SKM-1 (cell line): ENCODE results near the gene CNIH3.

Experiments
- DNase-seq: peaks from one replicate; lab custom pipeline; 2025; ENCODE audit not compliant: unreplicated experiment; lab: John Stamatoyannopoulos, UW

Gene CNIH3

DNA sequence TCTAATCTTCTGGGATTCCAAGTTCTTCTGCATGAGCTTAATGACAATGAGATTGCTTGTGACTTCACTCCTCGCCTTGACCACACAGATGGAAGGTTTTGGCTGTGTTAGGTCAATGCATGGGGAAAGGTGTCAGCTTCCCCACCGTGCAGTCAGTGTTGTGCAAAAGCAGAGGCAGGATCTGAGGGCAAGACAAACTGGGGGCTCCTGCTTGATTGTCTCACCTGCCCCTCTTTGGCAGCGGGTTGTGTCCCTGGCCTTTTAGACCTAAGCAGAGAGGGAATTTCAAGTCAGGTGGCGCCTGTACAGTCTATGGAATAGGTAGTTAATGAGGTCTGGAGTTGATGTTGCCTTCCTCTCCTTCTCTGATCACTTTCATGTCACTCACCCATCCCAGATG is 150.1 kb downstream of the CNIH3 start:
- DNase-seq: no peak

DNA sequence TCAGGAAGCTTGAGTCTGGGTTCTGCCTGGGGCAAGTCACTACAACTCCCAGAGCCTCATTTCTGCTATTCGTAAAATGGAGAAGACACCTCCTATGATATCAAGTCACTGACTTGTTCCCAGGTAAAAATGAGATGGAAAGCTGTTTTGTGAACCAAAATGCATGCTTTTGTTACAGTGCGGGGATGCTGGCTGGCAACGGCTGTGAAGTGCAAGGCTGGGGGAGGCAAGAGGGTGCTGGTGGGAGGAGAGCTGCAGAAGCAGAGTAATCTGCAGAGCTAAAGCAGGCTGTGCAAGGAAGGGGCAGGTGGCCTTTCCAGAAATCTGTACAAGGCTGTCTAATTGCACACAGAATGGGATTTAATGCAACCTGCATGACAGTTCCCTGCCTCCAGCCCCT is 150.9 kb downstream of the CNIH3 start:
- no peak for DNase-seq

DNA sequence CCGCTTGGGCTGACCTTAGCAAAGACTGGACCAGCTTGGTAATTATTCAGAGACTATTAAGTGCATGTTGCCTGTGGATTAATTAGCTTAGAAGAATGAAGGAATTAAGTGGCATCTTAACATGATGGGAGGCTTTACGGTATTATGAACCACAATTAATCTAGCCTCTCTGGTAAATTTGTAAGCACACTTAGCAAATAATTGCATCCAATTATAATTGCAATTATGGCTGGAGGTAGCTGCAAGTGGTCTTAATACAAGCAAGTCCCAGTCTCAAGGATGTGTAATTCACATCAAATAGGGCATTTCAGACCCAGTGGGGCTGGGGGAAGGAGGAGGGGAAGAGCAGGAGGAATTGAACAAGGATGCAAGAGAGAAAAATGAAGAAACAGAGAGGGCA is 151.6 kb downstream of the CNIH3 start:
- DNase-seq: no peak

DNA sequence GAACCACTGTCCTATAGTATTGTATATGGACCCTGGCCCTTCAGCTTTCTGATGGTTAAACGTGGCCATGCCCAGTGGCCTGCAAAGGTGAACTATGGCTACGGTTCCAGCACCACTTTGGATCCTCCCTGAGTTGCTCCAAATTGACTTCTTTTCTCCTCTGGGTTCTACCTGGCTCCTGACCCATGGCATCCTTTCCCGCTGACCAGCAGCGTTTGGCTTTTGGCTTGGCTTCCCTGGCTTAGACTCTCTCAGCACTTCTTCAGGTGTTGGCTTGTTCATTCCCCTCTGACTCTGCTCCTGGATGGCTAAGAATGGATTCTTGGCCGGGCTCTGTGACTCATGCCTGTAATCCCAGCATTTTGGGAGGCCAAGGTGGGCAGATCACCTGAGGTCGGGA is 152.9 kb downstream of the CNIH3 start:
- no peak for DNase-seq

DNA sequence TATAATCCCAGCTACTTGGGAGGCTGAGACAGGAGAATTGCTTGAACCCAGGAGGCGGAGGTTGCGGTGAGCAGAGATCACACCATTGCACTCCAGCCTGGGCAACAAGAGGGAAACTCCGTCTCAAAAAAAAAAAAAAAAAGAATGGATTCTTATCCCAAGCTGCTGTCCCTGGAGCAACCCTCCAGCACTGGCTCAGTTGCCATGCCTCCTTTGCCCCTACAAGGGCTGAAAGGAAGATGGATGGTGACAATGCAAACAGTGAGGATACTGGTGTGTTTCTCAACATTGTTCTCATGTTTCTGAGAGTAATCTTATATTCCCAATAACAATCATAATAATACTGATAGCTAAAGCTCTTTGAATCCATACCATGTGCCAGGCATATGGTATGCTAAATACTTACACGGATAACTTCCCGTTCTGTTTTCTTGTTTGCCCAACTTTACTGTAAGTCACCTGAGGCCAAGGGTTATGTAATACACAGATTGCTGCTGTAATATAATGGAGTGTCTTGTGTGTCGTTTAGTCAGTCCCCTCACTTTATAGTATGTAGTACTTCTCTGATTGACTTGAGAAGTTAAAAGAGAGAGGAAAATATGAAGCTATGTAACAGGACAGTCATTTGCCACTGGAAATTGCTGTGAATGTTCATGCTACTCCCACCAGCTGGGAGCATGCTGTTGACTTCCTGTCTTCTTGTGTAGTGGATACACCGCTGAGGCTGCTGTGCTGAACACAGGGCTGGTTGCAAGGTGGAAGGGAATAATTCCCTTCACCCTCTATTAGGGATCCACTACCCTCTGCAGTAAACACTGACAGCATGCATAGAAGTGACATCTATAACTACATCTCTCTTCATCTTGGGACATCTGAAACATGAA is 153.6 kb downstream of the CNIH3 start:
- no peak for DNase-seq

DNA sequence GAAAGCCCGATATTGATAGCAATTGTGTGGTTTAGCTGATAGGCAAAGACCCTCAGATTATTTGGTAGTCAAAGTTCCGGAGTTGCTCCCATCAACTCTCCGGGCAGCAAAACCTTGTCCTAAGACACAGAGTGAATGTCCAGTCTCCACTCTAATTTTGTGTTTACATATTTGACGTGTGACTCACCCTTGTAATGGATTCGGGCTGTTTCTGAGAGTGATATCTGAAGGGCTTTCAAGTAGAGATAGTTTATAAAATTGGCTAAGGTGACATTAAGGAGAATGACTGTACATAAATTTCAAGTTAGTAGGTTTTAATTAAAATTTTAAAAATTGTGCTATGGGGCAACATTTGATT is 154.2 kb downstream of the CNIH3 start:
- DNase-seq: no peak

DNA sequence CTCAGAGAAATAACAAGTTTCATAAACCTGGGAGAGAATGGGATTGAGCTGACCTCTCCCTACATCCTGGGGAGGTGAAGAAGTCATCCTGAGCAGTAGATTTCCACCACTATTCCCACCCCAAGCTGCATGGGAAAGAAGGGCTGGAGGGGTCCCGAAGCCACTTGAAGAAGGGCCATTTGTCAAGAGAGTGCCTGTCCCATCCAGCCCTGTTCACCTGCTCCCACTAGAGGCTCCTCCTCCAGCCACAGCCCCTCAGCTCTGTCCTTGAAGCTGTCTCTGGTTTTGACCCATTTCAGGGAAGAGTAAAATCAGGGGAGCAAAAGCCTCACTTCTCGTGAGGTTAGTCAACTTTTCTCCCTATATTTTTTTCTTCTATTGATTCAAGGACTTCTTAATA is 157.5 kb downstream of the CNIH3 start:
- no peak for DNase-seq

DNA sequence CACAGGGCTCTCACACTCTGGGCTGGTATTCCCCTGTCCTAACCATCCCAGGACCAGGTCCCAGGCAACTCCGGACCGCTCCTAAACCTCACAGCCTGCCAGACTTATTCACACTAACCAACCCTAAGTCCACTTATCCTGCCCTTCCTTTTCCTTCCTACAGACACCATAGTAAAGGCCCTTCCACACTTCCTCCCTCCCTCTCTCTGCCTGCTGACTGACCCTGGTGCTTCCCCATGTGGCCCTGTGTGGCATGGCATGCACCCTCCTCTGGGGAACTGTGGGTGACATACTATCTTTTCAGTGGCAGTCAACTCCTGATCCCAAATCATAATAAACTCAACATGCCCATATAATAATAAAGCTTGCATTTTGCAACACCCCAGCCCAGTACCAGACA is 158.3 kb downstream of the CNIH3 start:
- peak; percentile 13 for DNase-seq

DNA sequence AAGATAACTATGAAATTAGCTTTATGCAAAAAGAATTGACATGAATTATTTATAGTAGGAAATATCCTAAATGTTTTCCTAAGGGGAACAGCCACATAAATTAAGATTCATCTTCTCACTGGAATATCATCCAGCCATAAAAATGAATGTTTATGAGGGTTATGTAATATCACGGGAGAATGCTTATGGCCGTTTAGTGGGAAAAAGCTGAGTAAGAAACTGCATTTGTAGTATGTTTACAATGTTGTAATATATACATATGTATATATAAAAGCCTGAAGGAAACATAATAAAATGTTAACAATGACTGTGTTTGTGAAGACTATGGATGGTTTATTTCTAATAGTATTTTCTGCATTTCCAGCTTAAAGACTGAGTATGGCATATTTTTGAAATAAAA is 161.1 kb downstream of the CNIH3 start:
- no peak for DNase-seq

DNA sequence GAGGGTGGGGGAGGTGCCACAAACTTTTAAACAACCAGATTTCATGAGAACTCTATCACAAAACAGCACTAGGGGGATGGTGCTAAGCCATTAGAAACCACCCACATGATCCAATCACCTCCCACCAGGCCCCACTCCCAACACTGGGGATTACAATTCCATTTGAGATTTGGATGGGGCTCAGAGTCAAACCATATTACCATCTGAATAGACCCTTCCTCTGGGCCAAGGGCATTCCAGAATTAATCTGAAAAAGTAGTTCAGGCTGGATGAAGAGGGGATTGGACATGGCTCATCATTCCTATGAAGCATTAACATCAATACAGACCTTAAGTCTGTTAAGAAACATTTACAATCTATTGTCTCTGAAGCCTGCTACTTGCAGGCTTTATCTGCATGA is 163.4 kb downstream of the CNIH3 start:
- DNase-seq: no peak

DNA sequence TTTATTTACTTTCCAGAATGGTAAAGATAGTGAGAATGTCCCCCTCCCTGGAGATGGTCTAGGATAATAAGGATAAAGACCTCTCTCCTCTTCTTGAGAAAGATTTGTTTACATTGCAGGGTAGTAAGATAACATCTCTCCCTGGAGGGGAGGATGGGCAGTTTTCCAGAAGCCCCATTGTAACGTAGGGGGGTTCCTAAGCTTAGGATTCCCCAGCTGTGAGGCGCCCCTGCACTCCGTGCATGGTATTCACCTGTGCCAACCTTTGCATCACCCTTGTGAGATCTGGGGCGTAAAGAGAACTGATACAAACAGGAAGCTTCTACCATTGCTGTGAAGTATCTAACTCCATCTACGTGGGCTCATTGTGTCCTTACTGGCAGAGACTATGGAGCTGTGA is 164.6 kb downstream of the CNIH3 start:
- DNase-seq: no peak

DNA sequence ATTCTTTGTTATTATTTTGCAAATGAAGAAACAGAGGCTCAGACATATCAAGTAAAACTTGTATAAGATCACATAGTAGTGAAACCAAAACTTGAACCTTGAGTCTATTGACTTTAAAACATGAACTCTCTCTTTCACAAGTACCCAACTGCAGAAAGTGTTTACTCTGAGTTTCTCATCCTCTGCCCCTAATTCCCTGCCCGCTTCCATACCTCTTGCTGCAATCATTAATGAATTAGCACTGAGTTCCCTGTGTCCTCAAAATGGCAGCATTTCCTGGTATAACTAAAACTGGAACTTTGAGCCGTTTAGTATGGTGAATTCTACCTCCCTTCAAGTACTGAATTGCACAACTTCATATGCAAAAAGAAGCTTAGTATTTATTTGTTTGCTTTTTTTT is 165.7 kb downstream of the CNIH3 start:
- no peak for DNase-seq

DNA sequence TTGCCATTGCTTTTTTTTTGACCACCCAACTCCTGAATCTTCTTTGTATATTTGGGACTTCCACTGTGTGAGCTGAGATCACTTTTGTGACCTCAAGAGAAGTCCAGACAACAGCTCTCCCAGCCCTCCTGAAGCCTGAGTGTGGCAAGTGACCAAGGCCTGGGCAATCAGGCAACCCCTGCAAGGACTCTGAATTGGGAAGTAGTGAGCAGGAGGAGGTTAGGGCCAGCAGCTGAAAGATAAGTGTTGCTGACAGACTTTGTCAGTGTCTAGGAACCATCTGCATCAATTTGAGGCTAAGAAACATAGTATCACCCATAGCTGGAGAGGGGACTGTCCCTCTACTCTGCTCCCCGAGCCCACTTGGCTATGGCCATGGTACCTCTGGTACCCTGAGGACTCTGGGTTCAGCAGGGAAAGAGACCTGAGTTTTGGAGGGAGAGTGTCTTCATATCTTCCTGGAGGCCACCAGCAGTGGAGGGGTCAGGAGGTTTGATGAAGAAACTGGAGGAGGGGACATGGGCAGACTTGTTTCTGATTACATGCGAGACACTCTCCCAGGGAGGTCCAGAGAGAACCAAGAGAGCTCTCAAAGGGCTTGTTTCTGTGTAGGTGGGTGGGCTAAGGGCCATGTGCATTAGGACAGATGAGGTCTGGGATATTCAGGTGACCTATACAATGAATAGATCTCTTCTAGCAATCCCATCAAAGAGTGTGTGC is 166.3 kb downstream of the CNIH3 start:
- peak; percentile 37 for DNase-seq

DNA sequence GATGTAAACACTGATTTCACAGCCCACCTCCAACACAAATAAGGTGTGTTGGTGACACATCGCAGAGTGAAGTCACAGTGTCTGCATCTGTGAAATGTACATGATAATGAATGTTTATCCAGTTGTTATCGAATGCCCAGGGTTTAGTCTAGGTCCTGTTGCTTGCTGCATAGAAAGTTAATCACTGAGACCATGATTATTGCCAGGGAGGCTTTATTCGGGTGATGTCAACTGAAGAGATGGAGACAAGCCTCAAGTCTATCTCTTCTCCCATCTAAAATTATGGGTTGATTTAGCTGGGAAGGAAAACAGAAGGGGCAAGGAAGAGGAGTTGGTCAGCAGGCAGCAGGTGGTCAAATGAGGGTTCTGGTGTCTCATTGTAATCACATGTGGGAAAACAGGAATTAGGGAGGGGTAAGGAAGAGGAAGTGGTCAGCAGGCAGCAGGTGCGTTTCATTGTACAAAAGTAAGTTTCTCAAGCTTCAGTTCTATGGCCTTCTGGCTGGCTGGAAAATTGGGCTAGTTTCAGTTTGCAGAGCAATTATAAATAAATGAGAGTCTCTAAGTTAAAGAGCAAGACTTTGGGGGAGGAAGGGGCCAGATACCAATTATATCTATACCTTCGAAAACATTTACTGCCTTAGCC is 167.0 kb downstream of the CNIH3 start:
- DNase-seq: peak; percentile 49

DNA sequence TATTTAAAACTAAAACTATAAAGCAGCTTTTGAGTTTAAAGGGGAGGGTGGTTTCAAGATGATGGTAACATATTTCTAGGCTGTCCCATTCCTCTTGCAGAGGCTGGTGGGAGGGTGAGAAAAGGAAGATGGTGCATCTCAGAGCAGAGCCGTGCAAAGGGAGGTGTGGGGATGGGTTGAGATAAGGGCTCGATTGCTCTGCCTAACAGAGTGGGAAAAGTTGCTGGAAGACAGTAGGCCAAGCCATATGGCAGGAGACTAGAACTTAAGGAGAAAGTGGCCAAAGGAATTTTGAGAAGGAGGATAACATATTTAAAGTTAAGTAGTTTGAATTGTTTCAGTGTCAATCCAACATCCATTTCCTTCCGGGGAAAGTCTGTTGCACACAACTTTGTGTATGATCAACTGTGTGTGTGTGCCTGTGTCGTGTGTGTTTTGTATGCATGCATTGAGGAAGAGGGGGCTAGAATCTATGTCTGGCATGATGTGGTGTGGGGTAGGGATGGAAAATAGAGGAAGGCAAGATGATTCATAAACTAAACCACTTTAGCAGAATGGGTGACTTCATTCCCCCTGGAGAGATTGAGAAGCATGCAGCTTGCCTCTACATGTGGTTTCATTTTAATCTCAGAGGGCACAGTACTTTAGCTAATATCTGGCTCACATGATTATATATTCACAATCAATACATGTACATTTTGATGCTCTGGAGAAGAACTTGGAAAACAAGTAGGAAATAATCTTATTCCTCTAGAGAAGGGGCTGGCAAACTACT is 168.3 kb downstream of the CNIH3 start:
- DNase-seq: peak; percentile 7

DNA sequence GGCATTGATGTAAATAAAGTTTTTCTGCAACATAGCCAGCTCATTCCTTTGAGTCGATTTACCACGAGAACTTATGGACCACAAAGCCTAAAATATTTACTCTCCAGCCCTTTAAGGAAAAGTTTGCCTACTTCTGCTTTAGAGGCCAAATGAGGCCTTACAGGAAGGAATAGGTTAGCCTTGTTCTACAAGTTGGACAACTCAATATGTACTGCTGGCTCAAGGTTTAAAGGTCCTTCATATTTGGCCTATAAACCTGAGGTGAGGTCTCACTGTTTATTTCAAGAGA is 168.9 kb downstream of the CNIH3 start:
- peak; percentile 69 for DNase-seq

DNA sequence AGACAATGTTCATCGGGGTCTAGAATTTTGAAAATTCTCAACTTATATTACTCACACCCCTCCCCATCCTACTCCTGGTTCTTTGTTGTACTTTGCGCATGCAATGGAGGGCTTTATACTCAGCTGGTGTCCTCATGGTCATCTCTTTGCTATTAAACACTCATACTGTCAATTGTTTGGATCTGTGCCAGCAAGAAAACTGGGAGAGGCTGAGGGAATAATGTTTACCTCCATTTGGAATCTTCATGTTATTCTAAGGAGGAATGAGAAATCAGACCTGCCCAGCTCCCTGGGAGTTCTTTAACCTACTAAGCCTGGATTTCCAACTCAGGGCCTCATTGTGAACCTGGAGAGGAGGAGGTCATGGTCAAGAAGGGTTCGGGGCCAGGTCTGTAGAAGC is 169.5 kb downstream of the CNIH3 start:
- no peak for DNase-seq

DNA sequence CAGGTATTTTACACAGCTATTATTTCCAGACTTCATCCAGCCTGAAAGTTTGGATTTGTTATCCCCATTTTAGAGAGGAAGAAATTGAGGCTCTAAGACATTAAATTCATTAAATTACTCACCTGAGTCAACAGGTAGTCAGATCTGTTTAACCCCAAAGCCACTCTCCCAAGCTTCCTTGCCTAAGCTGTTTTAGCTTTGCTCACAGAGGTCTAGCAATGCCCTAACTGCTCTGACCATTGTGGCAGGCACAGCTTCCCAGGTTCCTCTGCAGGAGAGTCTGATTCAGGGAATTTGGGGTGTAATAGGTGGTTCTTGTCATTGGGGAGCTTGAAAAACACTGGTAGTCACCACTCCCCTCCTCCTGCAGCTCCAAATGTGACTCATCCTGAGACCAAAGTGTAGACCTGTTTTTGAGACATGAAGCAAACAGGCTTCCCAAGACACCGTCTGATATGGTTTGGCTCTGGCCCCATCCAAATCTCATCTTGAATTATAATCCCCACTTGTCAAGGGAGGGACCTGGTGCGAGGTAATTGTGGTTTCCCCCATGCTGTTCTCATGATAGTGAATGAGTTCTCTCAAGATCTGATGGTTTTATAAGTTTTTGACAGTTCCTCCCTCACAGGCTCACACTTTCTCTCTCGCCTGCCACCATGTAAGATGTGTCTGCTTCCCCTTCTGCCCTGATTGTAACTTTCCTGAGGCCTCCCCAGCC is 170.6 kb downstream of the CNIH3 start:
- DNase-seq: no peak

DNA sequence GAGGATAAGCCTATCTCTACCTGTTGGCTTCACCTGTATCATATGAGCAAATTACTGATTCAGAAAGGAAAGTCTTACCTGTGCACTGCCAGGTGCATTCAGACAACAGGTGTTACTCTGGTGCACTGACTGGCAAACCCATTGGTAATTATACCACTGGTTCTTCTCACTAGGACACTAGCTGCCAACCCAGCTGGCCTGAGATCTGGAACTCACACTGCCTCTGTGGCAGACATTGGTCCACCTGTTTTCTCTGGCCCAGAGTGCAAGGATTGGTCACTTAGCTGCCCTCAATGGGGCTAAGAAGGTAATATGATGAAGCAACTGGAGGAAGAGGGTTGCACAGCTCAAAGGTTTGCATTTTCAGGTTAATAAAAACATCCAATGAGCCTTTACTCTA is 173.2 kb downstream of the CNIH3 start:
- DNase-seq: no peak
